GM12801 (cell line): ENCODE data around the gene TCAIM.

Experiments
- TF ChIP-seq, protein P1 (sequence below): IDR thresholded peaks from one replicate; pipeline ENCODE4 v1.5.1; 2011; ENCODE audit warnings: control low read depth; ENCODE audit not compliant: insufficient read length; ENCODE audit errors: extremely low read depth

Gene TCAIM

GRCh38 chr3:44387404-44387803 is 48.8 kb downstream of the TCAIM start:
- TF ChIP-seq, protein P1, sequence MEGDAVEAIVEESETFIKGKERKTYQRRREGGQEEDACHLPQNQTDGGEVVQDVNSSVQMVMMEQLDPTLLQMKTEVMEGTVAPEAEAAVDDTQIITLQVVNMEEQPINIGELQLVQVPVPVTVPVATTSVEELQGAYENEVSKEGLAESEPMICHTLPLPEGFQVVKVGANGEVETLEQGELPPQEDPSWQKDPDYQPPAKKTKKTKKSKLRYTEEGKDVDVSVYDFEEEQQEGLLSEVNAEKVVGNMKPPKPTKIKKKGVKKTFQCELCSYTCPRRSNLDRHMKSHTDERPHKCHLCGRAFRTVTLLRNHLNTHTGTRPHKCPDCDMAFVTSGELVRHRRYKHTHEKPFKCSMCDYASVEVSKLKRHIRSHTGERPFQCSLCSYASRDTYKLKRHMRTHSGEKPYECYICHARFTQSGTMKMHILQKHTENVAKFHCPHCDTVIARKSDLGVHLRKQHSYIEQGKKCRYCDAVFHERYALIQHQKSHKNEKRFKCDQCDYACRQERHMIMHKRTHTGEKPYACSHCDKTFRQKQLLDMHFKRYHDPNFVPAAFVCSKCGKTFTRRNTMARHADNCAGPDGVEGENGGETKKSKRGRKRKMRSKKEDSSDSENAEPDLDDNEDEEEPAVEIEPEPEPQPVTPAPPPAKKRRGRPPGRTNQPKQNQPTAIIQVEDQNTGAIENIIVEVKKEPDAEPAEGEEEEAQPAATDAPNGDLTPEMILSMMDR = no peak

DNA sequence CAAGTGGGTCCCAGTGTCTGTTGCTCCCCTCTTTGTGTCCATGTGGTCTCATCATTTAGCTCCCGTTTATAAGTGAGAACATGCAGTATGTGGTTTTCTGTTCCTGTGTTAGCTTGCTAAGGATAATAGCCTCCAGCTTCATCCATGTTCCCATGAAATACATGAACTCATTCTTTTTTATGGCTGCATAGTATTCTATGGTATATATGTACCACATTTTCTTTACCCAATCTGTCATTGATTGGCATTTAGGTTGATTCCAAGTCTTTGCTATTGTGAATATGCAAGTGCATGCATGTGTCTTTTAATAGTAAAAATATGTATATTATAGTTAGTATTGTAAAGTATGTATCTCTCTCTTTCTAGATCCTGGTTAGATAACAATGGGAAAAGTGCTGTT is 53.9 kb downstream of the TCAIM start:
- TF ChIP-seq, protein P1 = no peak

- TF ChIP-seq, protein P1 = no peak
These were observed 57.1 kb downstream of the TCAIM start for GRCh38 chr3:44395714-44396113.

DNA sequence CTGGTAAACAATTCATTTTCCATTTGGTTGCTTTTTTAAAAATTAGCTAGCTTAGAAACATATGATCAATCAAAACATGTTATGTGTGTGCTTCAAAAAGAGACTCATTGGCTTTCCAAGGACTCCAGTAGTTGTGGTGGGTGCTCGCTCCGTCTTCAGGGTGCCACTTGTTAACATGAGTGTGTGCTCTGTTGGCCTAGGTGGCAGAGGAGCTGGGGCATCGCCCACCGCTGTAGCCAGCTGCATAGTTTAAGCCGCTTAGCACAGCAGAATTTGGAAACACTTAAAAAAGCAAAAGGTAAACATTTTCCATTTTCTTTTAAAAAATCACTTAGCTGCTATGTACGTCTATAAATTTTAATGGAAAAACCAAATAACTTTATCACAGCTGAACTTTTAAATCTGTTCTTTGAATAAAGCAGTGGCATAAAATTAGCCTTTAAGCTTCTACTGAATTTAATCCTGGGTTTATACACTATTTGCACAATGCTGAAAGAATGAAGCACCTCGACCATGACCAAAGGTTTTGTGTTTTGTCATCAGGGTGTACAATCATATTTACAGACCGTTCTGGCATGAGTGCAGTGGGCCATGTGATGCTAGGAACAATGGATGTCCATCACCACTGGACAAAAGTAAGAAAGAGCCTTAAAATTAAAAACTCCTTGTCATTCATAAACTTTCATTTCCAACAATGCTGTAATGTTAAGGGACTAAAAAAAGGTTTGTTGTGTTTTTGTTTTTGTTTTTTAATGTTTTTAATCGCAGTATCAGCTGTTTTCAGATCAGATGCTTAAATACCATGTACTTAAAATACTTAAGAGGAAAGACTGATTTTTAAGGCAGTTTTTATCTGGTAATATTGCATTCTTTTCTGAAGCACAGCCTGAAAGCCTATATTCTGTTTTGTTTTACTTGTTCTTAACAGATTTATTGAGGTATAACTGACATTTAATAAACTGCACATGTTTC is 57.9 kb downstream of the TCAIM start:
- TF ChIP-seq, protein P1 = no peak

DNA sequence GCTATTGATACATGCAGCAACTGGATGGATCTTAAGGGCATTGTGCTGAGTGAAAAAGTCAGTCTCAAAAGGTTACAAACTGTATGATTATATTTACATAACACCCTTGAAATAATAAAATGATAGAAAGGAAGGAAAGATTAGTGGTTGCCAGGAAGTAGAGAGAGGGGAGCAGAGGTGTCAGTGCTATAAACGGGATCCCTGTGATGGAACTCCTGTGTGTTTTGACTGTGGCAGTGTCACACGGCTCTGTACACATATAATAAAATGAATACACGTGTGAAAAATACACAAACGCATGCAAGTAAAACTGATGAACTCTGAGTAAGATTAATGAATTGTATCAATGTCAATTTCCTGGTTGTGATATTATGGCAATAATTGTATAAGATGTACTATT is 60.3 kb downstream of the TCAIM start:
- TF ChIP-seq, protein P1 = no peak

GRCh38 chr3:44400771-44401170 is 62.2 kb downstream of the TCAIM start:
- TF ChIP-seq, protein P1 = no peak

DNA sequence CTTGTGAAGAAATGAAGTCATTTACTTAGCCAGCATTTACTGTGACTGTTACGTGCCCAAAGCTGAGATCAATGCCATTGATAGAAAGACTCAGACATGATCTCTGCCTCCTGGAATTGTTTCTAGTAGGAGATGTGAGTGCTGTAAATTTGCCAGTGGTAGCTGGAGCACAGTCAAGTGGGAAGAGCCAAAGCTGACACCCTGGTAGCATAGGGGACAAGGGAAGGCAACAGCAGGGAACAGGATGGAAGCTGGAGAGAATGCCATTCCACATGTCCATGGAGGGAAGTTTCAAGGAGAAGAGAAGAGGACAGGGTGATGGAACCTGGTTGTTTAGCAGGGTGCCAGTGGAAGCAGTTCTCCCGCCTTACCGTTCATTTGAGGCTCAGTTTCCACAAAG is 64.0 kb downstream of the TCAIM start:
- TF ChIP-seq, protein P1 = no peak
